Measurements from ENCODE around the gene CASP10. TPM values are rescaled to one million over a fixed set of nuclear protein-coding genes. Genes with fewer than 3 reads are reported as not detected.

CASP10 gene
- total and polyA plus RNA-seq, 2 experiments from 2014 or later, result 2.9 to 5.1 TPM

DNA sequence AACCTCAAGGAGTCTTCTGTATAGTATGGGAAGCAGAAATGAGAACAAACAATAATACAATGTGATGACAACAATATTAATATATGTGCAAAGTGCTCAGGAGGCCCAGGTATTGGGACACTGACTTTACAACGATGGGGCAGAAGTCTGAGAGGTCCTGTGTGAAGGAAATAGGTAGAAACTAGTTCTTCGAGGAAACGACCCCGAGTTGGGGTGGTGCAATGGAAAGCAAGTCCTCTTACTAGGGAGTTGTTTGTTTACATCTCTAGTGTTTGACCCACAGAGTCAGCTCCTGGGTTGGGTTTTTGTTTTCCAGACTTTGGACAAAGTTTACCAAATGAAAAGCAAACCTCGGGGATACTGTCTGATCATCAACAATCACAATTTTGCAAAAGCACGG, 93.6 kb downstream of the CASP10 start:
- TF ChIP-seq EZH2 (IDR thresholded peaks at IDR 0.05; ENCODE audit: insufficient read depth, poor library complexity, severe bottlenecking) (no peak), EZH2phosphoT487 (IDR thresholded peaks at IDR 0.05; ENCODE audit: insufficient read depth, low read depth) (no peak)
- DNase-seq, result no peak
- no peaks in the 10 kb centered on the region for H3K27me3 ChIP-seq (replicated peaks; ENCODE audit: insufficient read depth)
- no peaks in the 10 kb centered on the region for H3K9me2 ChIP-seq (ENCODE audit: insufficient read depth)
- no peaks in the 10 kb centered on the region for H3F3A ChIP-seq (ENCODE audit: insufficient read depth)
- in situ Hi-C loops (cut with MboI), result no loop called here
- no peak overlapping the region for H3K27ac ChIP-seq
- no peak overlapping the region for H3K4me3 ChIP-seq
- no peaks in the 10 kb centered on the region for H4K20me1 ChIP-seq (ENCODE audit: insufficient read depth)
- no peak overlapping the region for H3K9ac ChIP-seq
- WGBS, 2 experiments (ENCODE audit: low coverage in 1 of 2, low lambda C conversion rate in 2 of 2, missing lambda C conversion rate in 2 of 2), result 97 to 100% methylated on average over 6 of the region's 6 CpGs
- no peak overlapping the region for H3K4me2 ChIP-seq (ENCODE audit: unreplicated experiment)
- no peak overlapping the region for H2AFZ ChIP-seq
- H3K79me2 ChIP-seq (ENCODE audit: insufficient read depth), result no peaks in the 10 kb centered on the region
- peaks cover 30% of the 10 kb centered on the region; the same call in 1 of the 2 replicates for H3K36me3 ChIP-seq (ENCODE audit: low read depth)
- no peaks in the 10 kb centered on the region for H3K9me3 ChIP-seq (ENCODE audit: low read depth)
- no peaks in the 10 kb centered on the region for H3K4me1 ChIP-seq (ENCODE audit: insufficient read depth)

Small RNAs within 50 kb of the gene (small RNA-seq; reads per million reads assigned to genes)
- gene AC007283.2 (ENCODE audit: low read depth, low replicate concordance) (not detected), gene MTND4LP13 (ENCODE audit: low read depth, low replicate concordance) (not detected), gene RNU7-45P (ENCODE audit: low read depth, low replicate concordance) (not detected)

Other genes with a start within 250 kb of the CASP10 start
- gene ORC2, start 219.5 kb upstream of the CASP10 start, total RNA-seq (2014; rRNA removed; shearing (Covaris generic)), result 8.1 and 8.8 TPM in 2 replicates
- gene ORC2, start 219.5 kb upstream of the CASP10 start, polyA plus RNA-seq (2016; fragmentation: Nextera tagmentation; extraction: Ambion mirVana), result 5.4 and 8.0 TPM in 2 replicates
- 5.7 and 12.0 TPM in 2 replicates for gene HYCC2, start 111.5 kb upstream of the CASP10 start, total RNA-seq (2014; rRNA removed; shearing (Covaris generic))
- 6.5 and 7.0 TPM in 2 replicates for gene HYCC2, start 111.5 kb upstream of the CASP10 start, polyA plus RNA-seq (2016; fragmentation: Nextera tagmentation; extraction: Ambion mirVana)
- gene NDUFB3, start 111.1 kb upstream of the CASP10 start, total RNA-seq (2014; rRNA removed; shearing (Covaris generic)), result 31.0 and 51.3 TPM in 2 replicates
- 253 and 262 TPM in 2 replicates for gene NDUFB3, start 111.1 kb upstream of the CASP10 start, polyA plus RNA-seq (2016; fragmentation: Nextera tagmentation; extraction: Ambion mirVana)
- 47.2 and 64.7 TPM in 2 replicates for gene CFLAR, start 67.0 kb upstream of the CASP10 start, total RNA-seq (2014; rRNA removed; shearing (Covaris generic))
- gene CFLAR, start 67.0 kb upstream of the CASP10 start, polyA plus RNA-seq (2016; fragmentation: Nextera tagmentation; extraction: Ambion mirVana), result 43.6 and 46.1 TPM in 2 replicates
- gene CASP8, start 77.4 kb downstream of the CASP10 start, total RNA-seq (2014; rRNA removed; shearing (Covaris generic)), result 13.9 and 20.8 TPM in 2 replicates
- 11.7 and 12.2 TPM in 2 replicates for gene CASP8, start 77.4 kb downstream of the CASP10 start, polyA plus RNA-seq (2016; fragmentation: Nextera tagmentation; extraction: Ambion mirVana)
- gene FLACC1, start 174.2 kb downstream of the CASP10 start, total RNA-seq (2014; rRNA removed; shearing (Covaris generic)), result 0.38 and 2.3 TPM in 2 replicates
- gene FLACC1, start 174.2 kb downstream of the CASP10 start, polyA plus RNA-seq (2016; fragmentation: Nextera tagmentation; extraction: Ambion mirVana), result 0.34 and 1.4 TPM in 2 replicates

All from GM23248 (cell line).